SU-DHL-6 (cell line): Measurements from ENCODE around the gene PLA2G4A.

Experiments used
- CTCF ChIP-seq: fragments of 200-600 bp; sonication (generic); IDR thresholded peaks from one replicate; pipeline ENCODE4 v1.5.1; 2017; ENCODE audit warnings: antibody characterized with exemption, mild to moderate bottlenecking, low read length, moderate library complexity; ENCODE audit not compliant: insufficient read depth, poor library complexity, severe bottlenecking
- EZH2phosphoT487 ChIP-seq: fragments of 200-600 bp; sonication (generic), shearing (Covaris generic); conservative IDR thresholded peaks from 2 replicates; pipeline ENCODE4 v1.6.1; 2018; ENCODE audit warnings: mild to moderate bottlenecking, antibody characterized with exemption, low read length, moderate library complexity, mixed read lengths

GRCh38 chr1:186930238-186930637 lies 101.5 kb downstream of the PLA2G4A start:
- TF ChIP-seq CTCF: no peak
- no peak for TF ChIP-seq EZH2phosphoT487
